Measurements from ENCODE around the gene PIP5K1B. TPM values are rescaled to one million over a fixed set of nuclear protein-coding genes. Genes with fewer than 3 reads are reported as not detected.

The PIP5K1B gene
- total and polyA plus RNA-seq, 2 donors (not counting 1 experiment from before 2014, with no cell fraction given) = 11.8 to 24.1 TPM

DNA sequence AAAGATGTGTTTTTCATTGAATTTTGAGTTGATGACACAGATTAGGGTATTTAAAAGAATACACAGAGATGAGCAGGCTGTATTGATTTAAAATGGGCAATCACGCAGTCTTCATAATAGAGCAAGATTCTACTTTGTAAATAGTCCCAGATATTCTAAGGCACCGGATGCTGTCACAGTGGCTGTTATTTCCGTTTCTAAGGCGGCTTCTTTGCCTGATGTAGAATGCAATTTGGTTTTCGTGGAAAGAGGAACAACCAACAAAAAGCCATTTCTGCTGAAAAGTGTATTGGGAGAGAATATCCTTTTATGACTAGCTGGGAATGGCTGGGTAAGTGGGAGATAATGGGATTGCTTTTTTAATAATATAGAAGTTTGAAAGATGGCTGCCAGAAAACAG, 291.4 kb downstream of the PIP5K1B start:
- intact Hi-C loops (cut with micrococcal nuclease) = loop anchor here (5.0 to 10.0 kb wide), 2 partner anchors 289 to 492 kb away; partner anchors contain the start of gene PIP5K1B

DNA sequence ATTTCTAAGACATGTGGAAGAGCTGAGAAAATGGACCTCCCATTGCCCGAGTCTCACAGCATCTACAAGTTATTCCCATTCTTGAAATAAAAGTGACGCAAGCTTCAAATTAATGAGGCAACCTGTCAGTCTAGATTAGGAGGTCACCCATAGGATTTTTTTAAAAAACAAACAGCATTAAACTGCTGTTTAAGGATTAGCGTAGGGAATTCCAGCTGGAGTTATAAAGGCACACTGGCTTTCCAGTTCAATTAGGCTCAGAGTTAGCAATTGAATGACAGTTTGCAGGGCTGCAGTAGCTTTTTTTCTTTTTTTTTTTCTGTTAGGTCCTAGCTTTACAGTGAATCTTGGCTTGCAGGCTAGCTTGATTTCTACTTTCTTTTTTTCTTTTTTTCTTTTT, 292.6 kb downstream of the PIP5K1B start:
- Histone ChIP-seq H3K79me2 (ENCODE audit: control insufficient read depth, insufficient read depth, low read length) (no peaks in the 10 kb centered on the region), H3K4me1 (ENCODE audit: control insufficient read depth in 2 of 2, insufficient read depth in 2 of 2, low read length in 2 of 2) (peaks cover 0 to 7% of the 10 kb centered on the region in 2 donors), H3K4me3 (ENCODE audit: control extremely low read depth in 1 of 5, extremely low read depth in 1 of 5, insufficient read depth in 1 of 5, low read depth in 2 of 5, low read length in 4 of 5) (no peak overlapping the region), H3K4me2 (replicated peaks; ENCODE audit: low read depth, low read length, poor library complexity, severe bottlenecking) (no peak overlapping the region), H2AFZ (ENCODE audit: insufficient read depth, low read depth, low read length, poor library complexity, severe bottlenecking) (no peak overlapping the region), H3K36me3 (replicated peaks in 1 of 2; ENCODE audit: control extremely low read depth in 1 of 2, control insufficient read depth in 1 of 2, extremely low read depth in 1 of 2, insufficient read depth in 2 of 2, low read length in 1 of 2) (peaks cover 0 to 1% of the 10 kb centered on the region in 2 experiments), H4K20me1 (ENCODE audit: control insufficient read depth, insufficient read depth, low read length, poor library complexity, severe bottlenecking) (peaks cover 4% of the 10 kb centered on the region), H3K27me3 (replicated peaks in 1 of 4; ENCODE audit: control extremely low read depth in 1 of 4, control insufficient read depth in 3 of 4, insufficient read depth in 4 of 4, low read length in 3 of 4) (no peaks in the 10 kb centered on the region), H3K27ac (ENCODE audit: low read length in 2 of 2) (no peak overlapping the region), H3K9me3 (ENCODE audit: control extremely low read depth in 1 of 3, control insufficient read depth in 2 of 3, insufficient read depth in 1 of 3, low read length in 2 of 3) (no peaks in the 10 kb centered on the region), H3K9ac (ENCODE audit: low read length) (no peak overlapping the region)
- no peaks in the 10 kb centered on the region for H3K9me3 Mint-ChIP-seq (ENCODE audit: insufficient read depth)
- intact Hi-C loops (cut with micrococcal nuclease) = loop anchor here (5.0 to 10.0 kb wide), 2 partner anchors 290 to 493 kb away; partner anchors contain the start of gene PIP5K1B
- 100% methylated on average over 2 of the region's 3 CpGs for WGBS (ENCODE audit: insufficient coverage)
- no peaks in the 10 kb centered on the region for H3K27me3 Mint-ChIP-seq
- TF ChIP-seq, protein P1, sequence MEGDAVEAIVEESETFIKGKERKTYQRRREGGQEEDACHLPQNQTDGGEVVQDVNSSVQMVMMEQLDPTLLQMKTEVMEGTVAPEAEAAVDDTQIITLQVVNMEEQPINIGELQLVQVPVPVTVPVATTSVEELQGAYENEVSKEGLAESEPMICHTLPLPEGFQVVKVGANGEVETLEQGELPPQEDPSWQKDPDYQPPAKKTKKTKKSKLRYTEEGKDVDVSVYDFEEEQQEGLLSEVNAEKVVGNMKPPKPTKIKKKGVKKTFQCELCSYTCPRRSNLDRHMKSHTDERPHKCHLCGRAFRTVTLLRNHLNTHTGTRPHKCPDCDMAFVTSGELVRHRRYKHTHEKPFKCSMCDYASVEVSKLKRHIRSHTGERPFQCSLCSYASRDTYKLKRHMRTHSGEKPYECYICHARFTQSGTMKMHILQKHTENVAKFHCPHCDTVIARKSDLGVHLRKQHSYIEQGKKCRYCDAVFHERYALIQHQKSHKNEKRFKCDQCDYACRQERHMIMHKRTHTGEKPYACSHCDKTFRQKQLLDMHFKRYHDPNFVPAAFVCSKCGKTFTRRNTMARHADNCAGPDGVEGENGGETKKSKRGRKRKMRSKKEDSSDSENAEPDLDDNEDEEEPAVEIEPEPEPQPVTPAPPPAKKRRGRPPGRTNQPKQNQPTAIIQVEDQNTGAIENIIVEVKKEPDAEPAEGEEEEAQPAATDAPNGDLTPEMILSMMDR (IDR thresholded peaks at IDR 0.05) = no peak
- TF ChIP-seq EZH2 (IDR thresholded peaks at IDR 0.05; ENCODE audit: borderline replicate concordance, insufficient read depth, low read depth, low read length, poor library complexity, severe bottlenecking) = no peak
- CTCF ChIA-PET = interaction anchor here (0.7 to 4.7 kb wide), 10 partner anchors 82 to 429 kb away, joined by 3 to 26 read pairs (median 4); no protein-coding TSS in a partner anchor
- no peak overlapping the region for H3K27ac Mint-ChIP-seq
- POLR2A ChIA-PET = no interaction called here
- H3K4me1 Mint-ChIP-seq = peaks cover 21% of the 10 kb centered on the region
- H3K4me3 Mint-ChIP-seq = no peak overlapping the region
- no peak for DNase-seq
- no peak for ATAC-seq (ENCODE audit: low read depth)

More for the DNA sequence above, 291.4 kb downstream of the PIP5K1B start:
- POLR2A ChIA-PET = no interaction called here
- WGBS (ENCODE audit: insufficient coverage) = 37% methylated on average over 3 of the region's 5 CpGs
- TF ChIP-seq EZH2 (IDR thresholded peaks at IDR 0.05; ENCODE audit: borderline replicate concordance, insufficient read depth, low read depth, low read length, poor library complexity, severe bottlenecking) = no peak
- TF ChIP-seq, protein P1 (IDR thresholded peaks at IDR 0.05) = no peak
- Mint-ChIP-seq H3K27me3 (no peaks in the 10 kb centered on the region), H3K4me1 (peaks cover 21% of the 10 kb centered on the region), H3K27ac (peak overlapping the region; percentile 33), H3K9me3 (ENCODE audit: insufficient read depth) (no peaks in the 10 kb centered on the region), H3K4me3 (peak overlapping the region; percentile 21)
- peaks cover 0 to 7% of the 10 kb centered on the region in 2 donors for H3K4me1 ChIP-seq (ENCODE audit: control insufficient read depth in 2 of 2, insufficient read depth in 2 of 2, low read length in 2 of 2)
- H3K36me3 ChIP-seq (replicated peaks in 1 of 2; ENCODE audit: control extremely low read depth in 1 of 2, control insufficient read depth in 1 of 2, extremely low read depth in 1 of 2, insufficient read depth in 2 of 2, low read length in 1 of 2) = peaks cover 2 to 3% of the 10 kb centered on the region in 2 experiments
- H3K27ac ChIP-seq (ENCODE audit: low read length in 2 of 2) = peak overlapping the region in 1 of 2 donors; percentile 55
- peak overlapping the region; percentile 43 for H3K4me2 ChIP-seq (replicated peaks; ENCODE audit: low read depth, low read length, poor library complexity, severe bottlenecking)
- H3K4me3 ChIP-seq (ENCODE audit: control extremely low read depth in 1 of 5, extremely low read depth in 1 of 5, insufficient read depth in 1 of 5, low read depth in 2 of 5, low read length in 4 of 5) = no peak overlapping the region
- peaks cover 4% of the 10 kb centered on the region for H4K20me1 ChIP-seq (ENCODE audit: control insufficient read depth, insufficient read depth, low read length, poor library complexity, severe bottlenecking)
- H3K79me2 ChIP-seq (ENCODE audit: control insufficient read depth, insufficient read depth, low read length) = no peaks in the 10 kb centered on the region
- no peaks in the 10 kb centered on the region for H3K9me3 ChIP-seq (ENCODE audit: control extremely low read depth in 1 of 3, control insufficient read depth in 2 of 3, insufficient read depth in 1 of 3, low read length in 2 of 3)
- CTCF ChIA-PET = interaction anchor here (1.0 to 4.7 kb wide), 5 partner anchors 13 to 428 kb away, joined by 4 to 26 read pairs (median 5); no protein-coding TSS in a partner anchor
- H3K27me3 ChIP-seq (replicated peaks in 1 of 4; ENCODE audit: control extremely low read depth in 1 of 4, control insufficient read depth in 3 of 4, insufficient read depth in 4 of 4, low read length in 3 of 4) = no peaks in the 10 kb centered on the region
- ATAC-seq (ENCODE audit: low read depth) (no peak), DNase-seq (no peak)
- H3K9ac ChIP-seq (ENCODE audit: low read length) = no peak overlapping the region
- no peak overlapping the region for H2AFZ ChIP-seq (ENCODE audit: insufficient read depth, low read depth, low read length, poor library complexity, severe bottlenecking)

Data from B cell (primary cell).